Esophagus mucosa (tissue), 1 donor: Measurements from ENCODE around the gene HAAO. TPM values are rescaled to one million over a fixed set of nuclear protein-coding genes. Genes with fewer than 3 reads are reported as not detected.
A peak's percentile ranks its signal among the peaks of the same experiment; 100 is the strongest.

Experiments
- ATAC-seq: fragments of 200-7000 bp; cut with Tn5 transposase; one replicate; pipeline ENCODE4 v1.9.1; 2020
- total RNA-seq: library from RNA; stranded (reverse); gene quantifications from one replicate; pipeline ENCODE4 v1.2.4, GENCODE V29; 2023
- donor health status: DM: yes; HTN: yes; CAD: no.

The HAAO gene
- total RNA-seq, 1 donor from 2014 or later = 4.1 TPM

DNA sequence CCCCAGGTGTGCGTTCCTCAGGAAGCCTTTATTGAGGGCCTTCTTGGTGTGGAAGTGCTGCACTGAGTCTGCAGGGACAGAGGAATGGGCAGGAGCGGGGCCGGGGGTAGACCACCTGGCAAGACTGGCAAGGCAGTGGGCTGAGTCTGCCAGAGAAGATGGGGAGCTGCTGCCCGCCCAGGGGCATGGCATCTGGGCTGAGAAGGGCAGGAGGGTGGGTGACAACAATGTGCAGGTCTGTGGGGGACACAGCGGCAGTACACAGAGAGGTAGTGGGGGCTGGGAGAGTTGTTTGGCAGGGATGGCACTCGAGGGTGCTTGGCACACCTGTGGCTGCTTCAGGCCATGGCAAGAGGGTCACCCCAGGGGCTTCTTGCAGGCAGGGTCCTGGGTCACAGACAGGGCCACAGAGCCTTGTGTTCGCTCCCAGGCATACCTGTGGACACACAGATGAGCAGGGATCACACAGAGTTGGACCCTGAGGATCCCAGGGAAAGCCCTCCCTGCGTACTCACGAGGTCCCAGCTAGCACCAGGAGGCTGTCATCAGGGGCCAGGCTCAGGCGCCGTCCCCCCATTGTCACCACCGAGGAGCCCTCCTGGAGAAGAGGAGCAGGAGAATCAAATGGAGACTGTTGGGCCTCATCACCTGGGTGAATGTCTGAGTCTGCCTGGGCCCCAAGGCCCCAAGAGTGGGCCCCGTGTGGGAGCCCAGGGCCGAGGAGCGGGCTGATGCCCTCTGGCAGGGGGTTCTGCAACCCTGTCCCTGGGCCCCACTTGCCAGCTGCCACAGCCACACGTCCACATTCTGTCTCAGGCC, 25.1 kb downstream of the HAAO start:
- ATAC-seq = no peak

- no peak for ATAC-seq
These were observed 26.7 kb downstream of the HAAO start for GRCh38 chr2:42765686-42766085.

DNA sequence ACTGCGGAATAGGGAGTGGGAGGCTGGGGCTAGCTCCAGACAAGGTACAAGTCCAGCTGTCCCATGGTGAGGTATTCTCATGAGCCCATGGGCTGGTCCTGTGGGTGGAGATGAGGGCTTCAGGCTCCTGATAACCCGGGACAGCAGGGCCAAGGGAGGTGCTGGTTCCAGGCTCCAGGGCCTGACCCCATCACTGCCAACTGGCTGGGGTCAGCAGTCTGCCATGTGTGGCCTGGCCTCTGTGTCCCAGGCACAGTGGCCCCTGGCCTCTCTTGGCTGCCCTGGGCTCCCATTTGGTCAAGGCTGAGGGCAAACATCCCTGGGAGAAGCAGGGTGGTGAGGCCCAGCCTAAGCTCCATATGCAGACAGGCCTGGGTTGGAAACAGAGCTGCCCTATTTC, 27.5 kb downstream of the HAAO start:
- ATAC-seq = no peak

DNA sequence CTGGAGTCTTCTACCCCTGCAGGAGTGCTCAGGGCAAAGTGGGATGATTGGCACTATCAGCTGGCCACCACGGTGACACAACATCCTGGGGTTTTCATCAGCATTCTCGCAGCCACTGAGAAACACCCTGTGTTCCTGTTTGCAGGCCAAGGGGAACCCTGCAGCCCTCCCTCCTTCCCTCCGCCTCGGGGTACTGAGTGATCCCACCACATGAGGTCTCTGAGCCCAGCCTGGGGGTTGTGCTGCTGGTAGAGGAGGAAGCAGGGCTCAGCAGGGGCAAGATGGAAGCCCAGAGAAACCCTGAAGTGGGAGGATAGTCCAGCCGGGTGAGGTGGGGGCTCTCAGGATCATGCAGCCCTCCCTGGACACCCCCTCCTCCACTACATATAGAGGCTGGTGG, 28.3 kb downstream of the HAAO start, which contains the start of gene OXER1:
Gene OXER1, minus strand, starts transcription at position 40 of the 400 bp plus-strand sequence. CDS start 73 bp downstream, outside the sequence.
- ATAC-seq = no peak

- ATAC-seq = no peak
These were observed 29.3 kb downstream of the HAAO start for GRCh38 chr2:42762823-42763804.

DNA sequence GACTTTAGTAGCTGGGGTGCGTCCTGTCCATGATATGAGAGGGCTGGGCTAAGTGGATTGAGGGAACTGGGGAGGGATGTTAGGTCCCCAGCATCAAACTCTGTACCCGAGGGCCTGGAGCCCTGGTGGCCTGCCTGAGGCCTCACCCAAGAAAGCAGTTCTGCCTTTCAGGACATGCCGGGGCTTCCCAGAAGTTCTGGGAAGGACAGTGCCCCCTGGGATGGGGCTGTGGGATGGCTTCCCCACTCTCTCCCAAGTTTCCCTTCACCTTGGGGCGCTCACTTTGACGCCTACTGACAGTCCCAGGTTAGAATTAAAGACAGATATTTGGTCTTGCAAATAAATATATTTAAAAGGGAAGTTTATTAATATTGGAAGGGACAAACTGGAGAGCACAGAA, 30.2 kb downstream of the HAAO start:
- no peak for ATAC-seq

GRCh38 chr2:42761554-42761953, 30.8 kb downstream of the HAAO start:
- ATAC-seq = no peak

- no peak for ATAC-seq
These were observed 33.6 kb downstream of the HAAO start for GRCh38 chr2:42758751-42759150.

- ATAC-seq = no peak
These were observed 34.2 kb downstream of the HAAO start for GRCh38 chr2:42757981-42758740.

GRCh38 chr2:42756966-42757513, 35.3 kb downstream of the HAAO start:
- no peak for ATAC-seq

GRCh38 chr2:42756150-42756775, 36.1 kb downstream of the HAAO start:
- no peak for ATAC-seq

- no peak for ATAC-seq
These were observed 37.0 kb downstream of the HAAO start for GRCh38 chr2:42755191-42755880.

DNA sequence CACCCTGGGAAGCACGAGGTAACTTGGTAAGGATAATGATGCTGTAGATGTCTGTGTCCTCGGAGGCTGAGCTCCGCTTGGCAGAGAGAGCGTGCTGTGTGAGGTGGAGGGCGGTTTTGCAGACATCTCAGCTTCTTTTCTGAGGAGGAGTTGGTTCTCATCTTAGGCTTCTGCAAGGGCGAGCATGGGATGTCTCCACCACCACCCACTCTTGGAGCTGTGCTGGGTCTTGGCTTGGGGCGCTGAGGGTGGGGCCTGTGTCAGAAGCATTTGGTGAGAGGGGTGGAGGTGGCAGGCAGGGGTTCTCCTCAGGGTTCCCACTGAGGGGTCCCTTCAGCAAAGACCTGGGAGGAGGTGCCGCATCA, 37.6 kb downstream of the HAAO start:
- ATAC-seq = no peak

- ATAC-seq = peak; percentile 10
These were observed 38.2 kb downstream of the HAAO start for GRCh38 chr2:42754021-42754775.

- ATAC-seq = peak; percentile 34
These were observed 39.3 kb downstream of the HAAO start for GRCh38 chr2:42752816-42753813.

GRCh38 chr2:42752314-42752713, 40.1 kb downstream of the HAAO start:
- peak; percentile 40 for ATAC-seq

DNA sequence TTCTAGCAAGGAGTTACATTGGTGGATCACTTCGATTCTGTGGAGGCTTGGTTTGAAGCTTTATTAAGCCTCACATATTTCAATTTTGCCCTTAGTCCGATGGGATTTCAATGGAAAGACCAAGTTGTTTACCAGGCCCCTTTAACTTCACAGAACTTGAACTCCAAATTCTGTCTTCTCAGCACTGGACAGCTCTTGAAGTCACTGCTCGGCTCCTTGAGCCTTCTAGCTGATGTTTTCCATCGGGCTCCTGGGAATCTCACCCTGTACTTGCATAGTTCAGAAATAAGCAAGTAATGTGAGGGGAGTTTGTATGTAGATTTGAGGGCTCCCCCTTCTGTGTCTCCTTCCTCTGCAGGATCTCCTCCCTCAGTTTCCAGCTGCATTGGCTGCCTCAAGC, 43.5 kb downstream of the HAAO start:
- ATAC-seq = no peak

- ATAC-seq = no peak
These were observed 45.0 kb downstream of the HAAO start for GRCh38 chr2:42747422-42747821.

DNA sequence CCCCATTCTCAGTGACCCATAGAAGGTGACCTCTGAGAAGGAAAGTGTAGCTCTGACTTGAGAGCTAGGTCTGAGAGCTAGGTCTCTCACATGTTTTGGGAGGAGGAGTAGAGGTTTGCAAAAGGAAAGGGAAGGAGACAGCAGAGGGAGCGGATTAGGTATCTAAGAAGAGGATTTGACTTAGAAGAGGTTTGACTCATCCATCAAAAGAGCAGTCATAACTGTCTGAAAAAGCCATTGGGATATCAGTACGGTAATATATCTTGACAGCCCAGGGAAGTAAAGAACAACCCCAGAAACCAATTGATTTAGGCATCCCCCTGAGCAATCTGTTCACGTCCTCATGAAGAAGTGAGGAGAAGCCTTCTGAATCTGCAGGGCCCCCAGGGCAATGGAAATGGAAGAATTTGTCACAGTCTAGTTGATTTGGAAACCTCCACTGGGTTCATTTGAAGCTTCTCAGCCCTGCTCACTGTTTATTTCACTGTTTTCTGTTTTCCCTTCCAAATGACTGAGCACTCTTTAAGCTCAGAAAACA, 47.8 kb downstream of the HAAO start:
- ATAC-seq = no peak
